Endothelial cell of umbilical vein (primary cell): ENCODE data around the gene CTDP1. TPM values are rescaled to one million over a fixed set of nuclear protein-coding genes. Genes with fewer than 3 reads are reported as not detected.

Experiments used
- BruUV-seq: library from RNA; stranded (reverse); fragments of 400-500 nt; replicated peaks from 2 replicates; lab custom pipeline; 2021; lab: Mats Ljungman, UMichigan
- CTCF ChIA-PET: fragments of 300-600, 350-600 bp; sonication (Branson Sonifier 250); formaldehyde crosslinking; loops from one replicate; lab custom pipeline; 2021; ENCODE audit warnings: antibody characterized with exemption, inconsistent platforms; lab: Charles Lee
- POLR2A ChIA-PET: fragments of 300-600, 350-600 bp; sonication (Branson Sonifier 250); formaldehyde crosslinking; loops from one replicate; lab custom pipeline; 2021; ENCODE audit warnings: antibody characterized with exemption, inconsistent platforms; lab: Charles Lee
- DNase-seq: peaks from one replicate; pipeline ENCODE4 v3.0.0-alpha.2; 2011; ENCODE audit warnings: low read depth, low spot score
- FAIRE-seq: peaks from 2 replicates; lab custom pipeline; 2011; peaks lifted over from hg19 to GRCh38; lab: Jason Lieb, UNC
- H2AFZ ChIP-seq: 2 replicates; pipeline ENCODE4 v1.6.0; 2012; ENCODE audit warnings: low read depth, low read length, control low read depth, inconsistent platforms
- H3K27ac ChIP-seq: 2 replicates; pipeline ENCODE4 v1.5.1; 2011; ENCODE audit warnings: low read depth, mild to moderate bottlenecking, control low read depth, low read length, moderate library complexity; ENCODE audit not compliant: insufficient read depth
- H3K27me3 ChIP-seq, 2 experiments: 2 replicates each; pipeline versions ENCODE4 v1.6.0 to v1.6.1; 2011; ENCODE audit warnings: low read length in 2 of 2, mixed read lengths in 1 of 2; ENCODE audit not compliant: control insufficient read depth in 2 of 2, insufficient read depth in 2 of 2
- H3K36me3 ChIP-seq, 2 experiments: 2 replicates in 1 of 2; 3 replicates in 1 of 2; pipeline ENCODE4 v1.5.1; 2011; ENCODE audit warnings: low read length in 2 of 2, mild to moderate bottlenecking in 1 of 2, moderate library complexity in 1 of 2; ENCODE audit not compliant: control insufficient read depth in 2 of 2, insufficient read depth in 2 of 2; ENCODE audit errors: extremely low read depth in 1 of 2
- H3K4me1 ChIP-seq: 3 replicates; pipeline ENCODE4 v1.5.1; 2011; ENCODE audit warnings: mild to moderate bottlenecking, low read length; ENCODE audit not compliant: control insufficient read depth, insufficient read depth; ENCODE audit errors: extremely low read depth
- H3K4me2 ChIP-seq: 2 replicates; pipeline ENCODE4 v1.6.1; 2011; ENCODE audit warnings: low read length, control low read depth, mixed read lengths; ENCODE audit not compliant: insufficient read depth
- H3K4me3 ChIP-seq, 3 experiments: fragments of 200-600 bp in 1 of 3; sonication (generic), shearing (Covaris generic) in 1 of 3; replicated peaks in 1 of 3; 2 replicates each; pipeline ENCODE4 v1.5.1; 2011 to 2016; ENCODE audit warnings: control low read depth in 3 of 3, low read length in 3 of 3, mild to moderate bottlenecking in 2 of 3, inconsistent platforms in 1 of 3, low read depth in 1 of 3, moderate library complexity in 1 of 3; ENCODE audit not compliant: insufficient read depth in 1 of 3
- H3K79me2 ChIP-seq: 2 replicates; pipeline ENCODE4 v1.6.0; 2012; ENCODE audit warnings: low read length, inconsistent platforms; ENCODE audit not compliant: control insufficient read depth, insufficient read depth
- H3K9ac ChIP-seq: replicated peaks from 2 replicates; pipeline ENCODE3; 2011; ENCODE audit warnings: low read length, control low read depth; ENCODE audit not compliant: insufficient read depth; ENCODE audit errors: extremely low read depth
- H3K9me1 ChIP-seq: replicated peaks from 3 replicates; pipeline ENCODE4 v1.6.0; 2011; ENCODE audit warnings: mild to moderate bottlenecking, low read length; ENCODE audit not compliant: control insufficient read depth, insufficient read depth; ENCODE audit errors: extremely low read depth
- H3K9me3 ChIP-seq: replicated peaks from 2 replicates; pipeline ENCODE4 v1.5.1; 2012; ENCODE audit warnings: low read length, inconsistent platforms; ENCODE audit not compliant: control insufficient read depth, insufficient read depth
- H4K20me1 ChIP-seq: replicated peaks from 2 replicates; pipeline ENCODE3; 2011; ENCODE audit warnings: mild to moderate bottlenecking, low read length; ENCODE audit not compliant: control insufficient read depth, insufficient read depth; ENCODE audit errors: extremely low read depth
- CTCF ChIP-seq, 2 donors: IDR thresholded peaks; 1 replicate in 1 of 2; 2 replicates in 1 of 2; pipeline ENCODE4 v1.5.1; 2011; ENCODE audit warnings: low read length in 2 of 2, mild to moderate bottlenecking in 2 of 2, moderate library complexity in 2 of 2, control low read depth in 1 of 2, inconsistent platforms in 1 of 2, low read depth in 1 of 2; ENCODE audit not compliant: insufficient read depth in 1 of 2; ENCODE audit errors: extremely low read depth in 1 of 2
- EZH2 ChIP-seq: IDR thresholded peaks from 2 replicates; pipeline ENCODE4 v1.6.1; 2012; ENCODE audit warnings: borderline replicate concordance, low read depth, mild to moderate bottlenecking, moderate library complexity, low read length, inconsistent platforms; ENCODE audit not compliant: severe bottlenecking
- FOS ChIP-seq: IDR thresholded peaks from 2 replicates; pipeline ENCODE4 v1.6.1; 2011; ENCODE audit warnings: mild to moderate bottlenecking, low read length, moderate library complexity, borderline replicate concordance; ENCODE audit not compliant: insufficient read depth
- GATA2 ChIP-seq: IDR thresholded peaks from 2 replicates; pipeline ENCODE4 v1.7.0; 2011; ENCODE audit warnings: low read depth, mild to moderate bottlenecking, moderate library complexity, mixed read lengths, low read length; ENCODE audit not compliant: insufficient read length, insufficient read depth
- JUN ChIP-seq: IDR thresholded peaks from 2 replicates; pipeline ENCODE4 v1.6.1; 2011; ENCODE audit warnings: borderline replicate concordance, low read depth; ENCODE audit not compliant: insufficient read length, insufficient read depth
- MAX ChIP-seq: IDR thresholded peaks from 2 replicates; pipeline ENCODE4 v1.6.1; 2011; ENCODE audit not compliant: insufficient read depth, insufficient read length
- MYC ChIP-seq: IDR thresholded peaks from one replicate; pipeline ENCODE4 v1.6.1; 2011; ENCODE audit warnings: mild to moderate bottlenecking, low read depth, low read length
- POLR2A ChIP-seq: IDR thresholded peaks from 2 replicates; pipeline ENCODE4 v1.6.1; 2012; ENCODE audit warnings: low read depth, mild to moderate bottlenecking, control low read depth, low read length
- POLR2AphosphoS5 ChIP-seq: IDR thresholded peaks from 2 replicates; pipeline ENCODE4 v1.6.1; 2012; ENCODE audit warnings: low read depth, mild to moderate bottlenecking, control low read depth, low read length, moderate library complexity; ENCODE audit not compliant: insufficient read depth
- dilution Hi-C: fragments of 300-500 bp; cut with MboI; formaldehyde crosslinking; loops from one replicate; pipeline ENCODE4 v1.15.0; 2019; ENCODE audit warnings: low sequenced_read_pairs; ENCODE audit not compliant: extremely low pct_ligation_motif_present
- intact Hi-C: fragments of 100-400 bp; cut with micrococcal nuclease; formaldehyde crosslinking; loops from one replicate; pipeline ENCODE4 v1.10.0; 2022
- polyA plus RNA-seq, 4 experiments: library from polyadenylated mRNA; depleted of rRNA in 3 of 4; stranded (reverse) in 3 of 4; unstranded in 1 of 4; fragments of >200 nt; gene quantifications; 2 replicates each; pipeline versions ENCODE4 v1.2.1 to v1.2.3, GENCODE V29; 2011 to 2012; ENCODE audit warnings: missing spikeins in 1 of 4
- total RNA-seq: library from RNA; stranded (reverse); gene quantifications from 2 replicates; pipeline ENCODE4 v1.2.3, GENCODE V29; 2021

CTDP1 gene
- total and polyA plus RNA-seq, 2 donors (not counting 3 experiments of a cell fraction or from before 2014, with no cell fraction given), result 15.3 to 27.6 TPM

- intact Hi-C loops (no loop called here), dilution Hi-C loops (no loop called here)
- H3K9ac ChIP-seq, result no peak overlapping the region
- no peak for DNase-seq
- ChIA-PET POLR2A (no interaction called here), CTCF (no interaction called here)
- no TSS peak for BruUV-seq
- H3K27me3 ChIP-seq, result no peaks in the 10 kb centered on the region
- H4K20me1 ChIP-seq, result no peaks in the 10 kb centered on the region
- peaks cover 4 to 29% of the 10 kb centered on the region in 2 experiments for H3K36me3 ChIP-seq
- H3K4me3 ChIP-seq, result no peak overlapping the region
- H3K27ac ChIP-seq, result no peak overlapping the region
- H3K4me2 ChIP-seq, result no peak overlapping the region
- H3K79me2 ChIP-seq, result peaks cover 5% of the 10 kb centered on the region
- no peak for TF ChIP-seq POLR2AphosphoS5
- TF ChIP-seq MAX, result no peak
- TF ChIP-seq POLR2A, result no peak
- no peak for TF ChIP-seq CTCF (IDR thresholded peaks at IDR 0.05; ENCODE audit: extremely low read depth in 1 of 2, insufficient read depth in 1 of 2, low read depth in 1 of 2, low read length in 2 of 2)
- no peak for TF ChIP-seq EZH2
- TF ChIP-seq JUN, result no peak
- TF ChIP-seq MYC, result no peak
- no peak for TF ChIP-seq GATA2
- TF ChIP-seq FOS, result no peak
- no peak overlapping the region for H2AFZ ChIP-seq
- H3K4me1 ChIP-seq, result no peaks in the 10 kb centered on the region
- H3K9me1 ChIP-seq, result no peaks in the 10 kb centered on the region
- FAIRE-seq, result no peak
- no peaks in the 10 kb centered on the region for H3K9me3 ChIP-seq
Observed at GRCh38 chr18:79707239-79707638, 27.6 kb downstream of the CTDP1 start.
